ENCODE data around the gene CNIH4.
"Not testable (repeated sequence)": the region's sequence is repeated elsewhere in the genome, so short reads cannot be mapped to it uniquely, and the experiment has no call there.

The CNIH4 gene

GRCh38 chr1:224349716-224350115 lies 7.0 kb upstream of the CNIH4 start:
- not testable (repeated sequence) for DNase-seq

GRCh38 chr1:224352436-224353085 lies 4.1 kb upstream of the CNIH4 start:
- not testable (repeated sequence) for DNase-seq

- DNase-seq = no peak
Measured at GRCh38 chr1:224353975-224354925, 2.4 kb upstream of the CNIH4 start.

GRCh38 chr1:224357626-224358124 lies 996 bp downstream of the CNIH4 start:
- DNase-seq = no peak

GRCh38 chr1:224358237-224358636 lies 1.6 kb downstream of the CNIH4 start:
- no peak for DNase-seq

- DNase-seq = no peak
Measured at GRCh38 chr1:224359207-224359606, 2.5 kb downstream of the CNIH4 start.

- no peak for DNase-seq
Measured at GRCh38 chr1:224368409-224368808, 11.7 kb downstream of the CNIH4 start.

- no peak for DNase-seq
Measured at GRCh38 chr1:224373008-224373590, 16.4 kb downstream of the CNIH4 start.

- peak; percentile 11 for DNase-seq
Measured at GRCh38 chr1:224375059-224375458, 18.4 kb downstream of the CNIH4 start.

- peak; percentile 48 for DNase-seq
Measured at GRCh38 chr1:224377676-224378006, 21.0 kb downstream of the CNIH4 start.

- no peak for DNase-seq
Measured at GRCh38 chr1:224378855-224379631, 22.4 kb downstream of the CNIH4 start.

GRCh38 chr1:224380003-224380402 lies 23.3 kb downstream of the CNIH4 start:
- DNase-seq = peak; percentile 65

GRCh38 chr1:224381880-224382548 lies 25.3 kb downstream of the CNIH4 start:
- no peak for DNase-seq

GRCh38 chr1:224383218-224383617 lies 26.5 kb downstream of the CNIH4 start:
- no peak for DNase-seq

- DNase-seq = no peak
Measured at GRCh38 chr1:224387302-224387912, 30.7 kb downstream of the CNIH4 start.

GRCh38 chr1:224387943-224388342 lies 31.3 kb downstream of the CNIH4 start:
- DNase-seq = no peak

GRCh38 chr1:224390517-224390916 lies 33.8 kb downstream of the CNIH4 start:
- no peak for DNase-seq

- DNase-seq = no peak
Measured at GRCh38 chr1:224392411-224393249, 36.0 kb downstream of the CNIH4 start.

GRCh38 chr1:224393294-224393693 lies 36.6 kb downstream of the CNIH4 start:
- no peak for DNase-seq

GRCh38 chr1:224399887-224400286 lies 43.2 kb downstream of the CNIH4 start:
- DNase-seq = no peak
